22Rv1 (cell line): Measurements from ENCODE around the gene JSRP1.

Source experiments
- H3K27ac ChIP-seq: fragments of 450-650 bp; 2 replicates; pipeline ENCODE4 v1.5.1; 2017
- CTCF ChIP-seq: fragments of 450-650 bp; IDR thresholded peaks from 2 replicates; pipeline ENCODE4 v1.5.1; 2017; ENCODE audit warnings: mild to moderate bottlenecking
- ZFX ChIP-seq: fragments of 450-650 bp; IDR thresholded peaks from 2 replicates; pipeline ENCODE4 v1.6.1; 2017; ENCODE audit warnings: antibody characterized with exemption, borderline replicate concordance

The JSRP1 gene

GRCh38 chr19:2230033-2230531 lies 26.1 kb downstream of the JSRP1 start:
- H3K27ac ChIP-seq = peak overlapping the region; percentile 96; the same call in 1 of the 2 replicates

GRCh38 chr19:2229103-2230032 lies 26.8 kb downstream of the JSRP1 start:
- no peak for TF ChIP-seq ZFX
- TF ChIP-seq CTCF = no peak
- H3K27ac ChIP-seq = peak overlapping the region; percentile 96; the same call in 1 of the 2 replicates

More at GRCh38 chr19:2230033-2230531, 26.1 kb downstream of the JSRP1 start:
- TF ChIP-seq ZFX = no peak

GRCh38 chr19:2228157-2229030 lies 27.8 kb downstream of the JSRP1 start:
- no peak overlapping the region for H3K27ac ChIP-seq
- TF ChIP-seq CTCF (no peak), ZFX (no peak)

- H3K27ac ChIP-seq = no peak overlapping the region
- TF ChIP-seq CTCF = no peak
Measured at GRCh38 chr19:2227415-2228156, 28.6 kb downstream of the JSRP1 start.

GRCh38 chr19:2226840-2227360 lies 29.3 kb downstream of the JSRP1 start:
- no peak overlapping the region for H3K27ac ChIP-seq
- TF ChIP-seq ZFX (no peak), CTCF (no peak)

GRCh38 chr19:2226051-2226839 lies 30.0 kb downstream of the JSRP1 start:
- TF ChIP-seq CTCF (no peak), ZFX (no peak)
- no peak overlapping the region for H3K27ac ChIP-seq
